ENCODE measurements around the gene CHMP5. TPM values are rescaled to one million over a fixed set of nuclear protein-coding genes. Genes with fewer than 3 reads are reported as not detected.

CHMP5 gene
- polyA plus RNA-seq, 2 of the 4 experiments (the other 2 are of a cell fraction) = 108 to 187 TPM

GRCh38 chr9:33241298-33241697 is 23.6 kb upstream of the CHMP5 start:
- Histone ChIP-seq H3K4me1 (peaks cover 14% of the 10 kb centered on the region), H3K27ac (peak overlapping the region in 1 of 2 experiments; percentile 64; a peak in 3 of 6 replicates), H3K4me3 (no peak overlapping the region), H3K9me3 (no peaks in the 10 kb centered on the region), H3K4me2 (no peak overlapping the region)
- no peak for DNase-seq (ENCODE audit: low read depth in 1 of 2, low spot score in 1 of 2)
- FAIRE-seq = no peak
- POLR2A ChIA-PET = no interaction called here
- no peak for TF ChIP-seq FOSB (CRISPR knock-in tag; IDR thresholded peaks at IDR 0.05)
- no peak for TF ChIP-seq CBX8 (IDR thresholded peaks at IDR 0.05)
- TF ChIP-seq CHD2 (IDR thresholded peaks at IDR 0.05; ENCODE audit: low read length, partially characterized antibody) = no peak
- TF ChIP-seq TP53 (CRISPR knock-in tag; IDR thresholded peaks at IDR 0.05) = no peak
- no peak for TF ChIP-seq HEYL (CRISPR knock-in tag; IDR thresholded peaks at IDR 0.05)
- TF ChIP-seq RAD21 (conservative IDR thresholded peaks at IDR 0.05 in 1 of 2, IDR thresholded peaks at IDR 0.05 in 1 of 2) = no peak
- no peak for TF ChIP-seq SREBF2 (IDR thresholded peaks at IDR 0.05)
- TF ChIP-seq ATOH8 (CRISPR knock-in tag; IDR thresholded peaks at IDR 0.05; ENCODE audit: low read depth) = no peak
- TF ChIP-seq BHLHE40 (IDR thresholded peaks at IDR 0.05; ENCODE audit: low read depth, low read length) = no peak
- CTCF ChIA-PET = interaction anchor here (0.7 to 9.5 kb wide), 4 partner anchors 8 to 225 kb away, joined by 3 to 71 read pairs (median 8); no protein-coding TSS in a partner anchor
- WGBS (ENCODE audit: missing lambda C conversion rate) = 80% methylated on average over 5 of the region's 5 CpGs
- ATAC-seq = no peak

- 83% methylated on average over 6 of the region's 6 CpGs for WGBS (ENCODE audit: missing lambda C conversion rate)
- no peak for TF ChIP-seq NR3C1 (IDR thresholded peaks at IDR 0.05)
- DNase-seq (ENCODE audit: low read depth in 1 of 2, low spot score in 1 of 2) = no peak
- ChIA-PET POLR2A (no interaction called here), CTCF (interaction anchor here (0.5 to 9.5 kb wide), 6 partner anchors 9 to 407 kb away, joined by 3 to 71 read pairs (median 4); no protein-coding TSS in a partner anchor)
- Histone ChIP-seq H3K4me1 (0 out of 3 replicates have a peak, but pooled peaks cover 8% of the 10 kb centered on the region), H3K9me3 (no peaks in the 10 kb centered on the region), H3K4me2 (no peak overlapping the region), H3K4me3 (no peak overlapping the region), H3K27ac (peak overlapping the region in 1 of 2 experiments; percentile 64; a peak in 1 of 6 replicates)
- no peak for ATAC-seq
- no peak for FAIRE-seq
Observed at GRCh38 chr9:33242609-33243134, 22.2 kb upstream of the CHMP5 start.

GRCh38 chr9:33244137-33244784 is 20.6 kb upstream of the CHMP5 start:
- TF ChIP-seq JUN (IDR thresholded peaks at IDR 0.05) = no peak
- peak in 1 of 2 experiments; percentile 35; a peak in 1 of 4 replicates for TF ChIP-seq CEBPB (IDR thresholded peaks at IDR 0.05)
- DNase-seq (ENCODE audit: low read depth in 1 of 2, low spot score in 1 of 2) (no peak), FAIRE-seq (no peak), ATAC-seq (no peak)
- ChIA-PET POLR2A (no interaction called here), CTCF (interaction anchor here (0.5 to 3.0 kb wide), 4 partner anchors 11 to 187 kb away, joined by 4 to 12 read pairs (median 8); no protein-coding TSS in a partner anchor)
- 88% methylated on average over 9 of the region's 9 CpGs for WGBS (ENCODE audit: missing lambda C conversion rate)
- Histone ChIP-seq H3K4me3 (no peak overlapping the region), H3K27ac (peak overlapping the region in 1 of 2 experiments; percentile 24; a peak in 1 of 6 replicates), H3K4me2 (no peak overlapping the region), H3K9me3 (no peaks in the 10 kb centered on the region), H3K4me1 (0 out of 3 replicates have a peak, but pooled peaks cover 10% of the 10 kb centered on the region)

- POLR2A ChIA-PET = no interaction called here
- TF ChIP-seq BHLHE40 (IDR thresholded peaks at IDR 0.05; ENCODE audit: low read depth, low read length) = no peak
- no peak for TF ChIP-seq MAFK (IDR thresholded peaks at IDR 0.05; ENCODE audit: partially characterized antibody)
- no peak for TF ChIP-seq ZSCAN20 (CRISPR knock-in tag; IDR thresholded peaks at IDR 0.05)
- TF ChIP-seq PBX3 (IDR thresholded peaks at IDR 0.05) = no peak
- no peak for TF ChIP-seq HMGXB4 (CRISPR knock-in tag; IDR thresholded peaks at IDR 0.05; ENCODE audit: borderline replicate concordance)
- no peak for TF ChIP-seq PHF8 (IDR thresholded peaks at IDR 0.05; ENCODE audit: borderline replicate concordance, low read depth)
- no peak for TF ChIP-seq HOXA7 (CRISPR knock-in tag; IDR thresholded peaks at IDR 0.05)
- TF ChIP-seq HOXB5 (CRISPR knock-in tag; IDR thresholded peaks at IDR 0.05) = no peak
- no peak for TF ChIP-seq KDM5A (IDR thresholded peaks at IDR 0.05)
- TF ChIP-seq RAD21 (conservative IDR thresholded peaks at IDR 0.05 in 1 of 2, IDR thresholded peaks at IDR 0.05 in 1 of 2) = no peak
- H3K4me1 ChIP-seq = peaks cover 12% of the 10 kb centered on the region; the same call in 2 of the 3 replicates
- WGBS (ENCODE audit: missing lambda C conversion rate) = 91% methylated on average over 2 of the region's 2 CpGs
- no peaks in the 10 kb centered on the region for H3K9me3 ChIP-seq
- H3K4me2 ChIP-seq = no peak overlapping the region
- H3K4me3 ChIP-seq = no peak overlapping the region
- DNase-seq (ENCODE audit: low read depth in 1 of 2, low spot score in 1 of 2) (no peak), FAIRE-seq (no peak), ATAC-seq (no peak)
- CTCF ChIA-PET = interaction anchor here (1.4 to 1.8 kb wide), 3 partner anchors 10 to 19 kb away, joined by 3 to 9 read pairs (median 4); no protein-coding TSS in a partner anchor
- peak overlapping the region in 1 of 2 experiments; percentile 32; a peak in 1 of 6 replicates for H3K27ac ChIP-seq
Observed at GRCh38 chr9:33245341-33245740, 19.5 kb upstream of the CHMP5 start.
